HG02571 (cell line): ENCODE measurements around the gene SET.

Source experiments
- ATAC-seq: cut with Tn5 transposase; IDR thresholded peaks from one replicate; pipeline ENCODE4 v1.9.1; 2021; ENCODE audit warnings: mild to moderate bottlenecking, moderate library complexity; ENCODE audit not compliant: unreplicated experiment

Gene SET

GRCh38 chr9:128727640-128728248 is 38.7 kb downstream of the SET start:
- no peak for ATAC-seq

GRCh38 chr9:128728298-128728697 is 39.3 kb downstream of the SET start:
- no peak for ATAC-seq

- ATAC-seq = no peak
Observed at GRCh38 chr9:128729302-128729701, 40.3 kb downstream of the SET start.

GRCh38 chr9:128729766-128730517 is 40.9 kb downstream of the SET start:
- no peak for ATAC-seq

DNA sequence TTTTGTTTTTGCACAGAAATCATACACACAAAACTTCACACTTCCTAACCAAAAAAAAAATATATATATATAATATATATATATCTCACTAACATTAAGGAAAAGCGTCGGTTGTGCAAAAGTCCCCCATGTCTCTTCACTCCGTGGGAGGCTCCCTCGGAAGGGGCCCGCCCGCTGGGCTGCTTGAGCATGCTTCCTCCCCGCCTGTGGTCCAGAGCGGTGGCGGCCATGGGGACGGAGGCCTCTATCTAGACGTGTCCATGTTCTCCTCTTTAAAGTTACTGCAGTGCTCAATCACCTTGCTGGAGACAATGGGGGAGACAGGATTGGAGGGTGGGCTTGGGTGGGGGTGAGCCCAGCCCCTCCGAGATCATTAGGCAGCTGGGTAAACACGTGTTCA is 42.1 kb downstream of the SET start:
- no peak for ATAC-seq

- ATAC-seq = no peak
Observed at GRCh38 chr9:128731691-128732090, 42.7 kb downstream of the SET start.

GRCh38 chr9:128732576-128732975 is 43.6 kb downstream of the SET start:
- no peak for ATAC-seq

DNA sequence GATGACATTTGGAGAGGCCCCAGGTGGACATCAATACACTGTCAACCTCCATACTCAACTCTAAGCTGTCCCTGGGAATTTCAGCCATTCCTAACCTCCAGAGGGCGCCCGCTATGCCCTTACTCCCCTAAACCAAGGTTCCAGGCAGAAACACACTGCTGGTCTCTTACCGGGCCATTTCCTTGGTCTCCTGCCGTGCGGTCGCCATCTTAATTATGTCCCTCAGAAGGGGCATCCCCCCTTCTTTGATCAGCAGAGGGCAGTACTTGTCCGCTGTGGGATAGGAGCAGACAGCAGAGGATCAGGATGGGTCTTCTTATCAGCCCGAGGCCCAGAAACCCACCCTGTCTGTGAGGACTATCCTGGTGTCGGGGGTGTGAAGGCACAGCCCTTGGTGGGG is 44.2 kb downstream of the SET start:
- no peak for ATAC-seq

GRCh38 chr9:128735373-128735772 is 46.4 kb downstream of the SET start:
- no peak for ATAC-seq

DNA sequence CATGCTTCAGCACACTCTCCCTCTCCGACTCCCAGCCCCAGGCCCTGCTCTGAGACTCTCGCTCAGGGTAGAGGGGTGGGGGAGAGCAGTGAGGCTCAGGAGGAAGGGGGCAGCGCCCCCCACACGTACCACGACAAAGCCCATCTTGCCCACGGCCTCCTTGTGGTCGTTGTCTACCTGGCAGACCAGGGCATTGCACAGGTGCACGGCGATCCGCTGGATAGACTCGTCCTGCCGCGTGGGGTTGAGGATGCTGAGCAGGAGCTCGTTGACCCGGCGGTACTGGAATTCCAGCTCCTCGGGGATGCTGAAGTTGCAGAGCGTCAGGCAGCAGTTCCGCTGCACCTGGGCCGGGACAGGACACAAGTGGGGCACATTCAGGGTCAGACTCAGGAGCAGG is 53.4 kb downstream of the SET start:
- no peak for ATAC-seq

DNA sequence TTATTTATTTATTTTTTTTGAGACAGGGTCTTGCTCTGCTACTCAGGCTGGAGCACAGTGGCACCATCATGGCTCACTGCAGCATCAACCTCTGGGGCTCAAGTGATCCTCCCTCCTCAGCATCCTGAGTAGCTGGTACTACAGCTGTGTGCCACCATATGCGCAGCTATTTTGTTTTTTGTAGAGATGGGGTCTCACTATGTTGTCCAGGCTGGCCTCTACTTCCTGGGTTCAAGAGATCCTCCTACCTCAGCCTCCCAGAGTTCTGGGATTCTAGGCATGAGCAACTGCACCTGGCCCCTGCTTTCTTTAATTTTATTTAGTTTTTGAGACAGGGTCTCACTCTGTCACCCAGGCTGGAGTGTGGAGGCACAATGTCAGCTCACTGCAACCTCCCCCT is 54.4 kb downstream of the SET start:
- ATAC-seq = no peak
